OCI-LY7 (cell line): ENCODE data around the gene CNNM4. TPM values are rescaled to one million over a fixed set of nuclear protein-coding genes. Genes with fewer than 3 reads are reported as not detected.
A peak's percentile ranks its signal among the peaks of the same experiment; 100 is the strongest.
"Not testable (repeated sequence)": the region's sequence is repeated elsewhere in the genome, so short reads cannot be mapped to it uniquely, and the experiment has no call there.

Experiments
- BruUV-seq: library from RNA; stranded (reverse); fragments of 400-500 nt; replicated peaks from 2 replicates; lab custom pipeline; 2021; lab: Mats Ljungman, UMichigan
- CTCF ChIA-PET: fragments of 300-600 bp; sonication (Branson Sonifier 250); formaldehyde crosslinking; loops from one replicate; lab custom pipeline; 2022; ENCODE audit warnings: antibody characterized with exemption; ENCODE audit not compliant: unreplicated experiment; lab: Charles Lee
- POLR2A ChIA-PET: fragments of 300-600 bp; sonication (Branson Sonifier 250); formaldehyde crosslinking; loops from one replicate; lab custom pipeline; 2022; ENCODE audit warnings: antibody characterized with exemption; lab: Charles Lee
- DNase-seq: peaks from one replicate; pipeline ENCODE4 v3.0.0-alpha.2; 2015; ENCODE audit warnings: low spot score
- H2AFZ ChIP-seq: fragments of 200-600 bp; sonication (generic), shearing (Covaris generic); 2 replicates; pipeline ENCODE4 v1.6.1; 2014; ENCODE audit warnings: mild to moderate bottlenecking, antibody characterized with exemption, low read length, moderate library complexity
- H3K27ac ChIP-seq: fragments of 200-600 bp; sonication (generic); 2 replicates; pipeline ENCODE4 v1.5.1; 2014; ENCODE audit warnings: mixed run types, low read depth, mild to moderate bottlenecking, moderate library complexity, low read length, inconsistent platforms; ENCODE audit not compliant: poor library complexity, severe bottlenecking
- H3K36me3 ChIP-seq: fragments of 200-600 bp; sonication (generic); 2 replicates; pipeline ENCODE4 v1.6.1; 2014; ENCODE audit warnings: mild to moderate bottlenecking, antibody characterized with exemption, low read length, moderate library complexity, mixed read lengths; ENCODE audit not compliant: insufficient read depth
- H3K4me1 ChIP-seq: fragments of 200-600 bp; sonication (generic); 2 replicates; pipeline ENCODE4 v1.5.1; 2014; ENCODE audit warnings: mild to moderate bottlenecking, low read length; ENCODE audit not compliant: insufficient read depth, poor library complexity, severe bottlenecking
- H3K4me2 ChIP-seq: fragments of 200-600 bp; sonication (generic); 2 replicates; pipeline ENCODE4 v1.6.1; 2014; ENCODE audit warnings: mild to moderate bottlenecking, low read length
- H3K4me3 ChIP-seq: fragments of 200-600 bp; sonication (generic); 2 replicates; pipeline ENCODE4 v1.5.1; 2014; ENCODE audit warnings: mild to moderate bottlenecking, low read depth, low read length; ENCODE audit not compliant: poor library complexity, severe bottlenecking
- H3K79me2 ChIP-seq: fragments of 200-600 bp; sonication (generic); 2 replicates; pipeline ENCODE4 v1.6.1; 2016; ENCODE audit warnings: low read depth, mild to moderate bottlenecking, low read length, moderate library complexity, mixed read lengths; ENCODE audit not compliant: insufficient read depth
- H3K9me2 ChIP-seq: fragments of 200-600 bp; sonication (generic); 2 replicates; pipeline ENCODE4 v1.6.1; 2016; ENCODE audit warnings: mild to moderate bottlenecking, low read length, mixed read lengths; ENCODE audit not compliant: insufficient read depth
- H3K9me3 ChIP-seq: fragments of 200-600 bp; sonication (generic); 2 replicates; pipeline ENCODE4 v1.6.1; 2014; ENCODE audit warnings: mild to moderate bottlenecking, mixed run types, low read length, mixed read lengths
- H4K20me1 ChIP-seq: fragments of 200-600 bp; sonication (generic); 2 replicates; pipeline ENCODE4 v1.6.1; 2014; ENCODE audit warnings: mild to moderate bottlenecking, antibody characterized with exemption, low read length, moderate library complexity, mixed read lengths; ENCODE audit not compliant: insufficient read depth
- CTCF ChIP-seq: fragments of 200-600 bp; sonication (generic); conservative IDR thresholded peaks from 2 replicates; pipeline ENCODE4 v1.5.1; 2014; ENCODE audit warnings: mild to moderate bottlenecking, antibody characterized with exemption, low read length, moderate library complexity, mixed read lengths
- EZH2phosphoT487 ChIP-seq: fragments of 200-600 bp; sonication (generic); IDR thresholded peaks from 2 replicates; pipeline ENCODE4 v1.6.1; 2018; ENCODE audit warnings: low read depth, borderline replicate concordance, mild to moderate bottlenecking, mixed run types, antibody characterized with exemption, low read length, moderate library complexity, mixed read lengths
- intact Hi-C: fragments of 100-400 bp; cut with micrococcal nuclease; formaldehyde crosslinking; loops from one replicate; pipeline ENCODE4 v1.10.0; 2022; ENCODE audit not compliant: unreplicated experiment
- total RNA-seq, 2 experiments: library from RNA; depleted of rRNA in 1 of 2; stranded (reverse); fragments of >200 nt in 1 of 2; shearing (Covaris generic) in 1 of 2; gene quantifications; 2 replicates each; pipeline ENCODE4 v1.2.3, GENCODE V29; 2014 to 2022

The CNNM4 gene
- total RNA-seq, 2 experiments from 2014 or later, result 5.1 to 6.4 TPM

GRCh38 chr2:96804986-96805385 is 44.3 kb downstream of the CNNM4 start:
- Histone ChIP-seq H4K20me1 (no peaks in the 10 kb centered on the region), H3K9me3 (no peaks in the 10 kb centered on the region), H3K4me2 (no peak overlapping the region), H3K36me3 (peaks cover 10% of the 10 kb centered on the region; the same call in 1 of the 2 replicates), H3K4me1 (peaks cover 29% of the 10 kb centered on the region), H3K9me2 (no peaks in the 10 kb centered on the region), H2AFZ (no peak overlapping the region), H3K79me2 (no peaks in the 10 kb centered on the region), H3K27ac (no peak overlapping the region), H3K4me3 (no peak overlapping the region)
- intact Hi-C loops, result loop anchor here (5.0 kb wide), 1 partner anchor 203 kb away; no protein-coding TSS in a partner anchor
- TF ChIP-seq EZH2phosphoT487 (no peak), CTCF (no peak)
- ChIA-PET CTCF (no interaction called here), POLR2A (interaction anchor here (0.7 kb wide), 1 partner anchor 1276 kb away, joined by 3 read pairs; no protein-coding TSS in a partner anchor)
- BruUV-seq, result no TSS peak
- no peak for DNase-seq

- H3K79me2 ChIP-seq, BruUV-seq, intact Hi-C loops, H2AFZ ChIP-seq, H3K9me3 ChIP-seq, H3K9me2 ChIP-seq, DNase-seq, H4K20me1 ChIP-seq: not testable (repeated sequence)
- peak overlapping the region; percentile 1 for H3K4me3 ChIP-seq
- peaks cover 10% of the 10 kb centered on the region; the same call in 1 of the 2 replicates for H3K36me3 ChIP-seq
- peak overlapping the region; percentile 51 for H3K4me2 ChIP-seq
- peaks cover 23% of the 10 kb centered on the region for H3K4me1 ChIP-seq
- peak overlapping the region; percentile 40 for H3K27ac ChIP-seq
- POLR2A ChIA-PET, result interaction anchor here (0.7 kb wide), 1 partner anchor 1405 kb away, joined by 3 read pairs; no protein-coding TSS in a partner anchor
- CTCF ChIA-PET, result interaction anchor here (1.1 kb wide), 1 partner anchor 10 kb away, joined by 4 read pairs; the partner anchor contains the start of gene CNNM3
Measured at GRCh38 chr2:96805946-96806345, 45.2 kb downstream of the CNNM4 start.

- CTCF ChIA-PET, result interaction anchor here (1.1 kb wide), 1 partner anchor 9 kb away, joined by 4 read pairs; the partner anchor contains the start of gene CNNM3
Measured at GRCh38 chr2:96806468-96807126, 45.9 kb downstream of the CNNM4 start.

More at GRCh38 chr2:96806468-96807126, 45.9 kb downstream of the CNNM4 start:
- Histone ChIP-seq H3K9me2 (no peaks in the 10 kb centered on the region), H3K27ac (peak overlapping the region; percentile 40), H2AFZ (peak overlapping the region; percentile 70), H4K20me1 (no peaks in the 10 kb centered on the region), H3K79me2 (no peaks in the 10 kb centered on the region), H3K36me3 (peaks cover 5% of the 10 kb centered on the region; the same call in 1 of the 2 replicates), H3K4me3 (peak overlapping the region; percentile 1), H3K4me2 (peak overlapping the region; percentile 51), H3K9me3 (no peaks in the 10 kb centered on the region), H3K4me1 (peaks cover 22% of the 10 kb centered on the region)
- POLR2A ChIA-PET, result interaction anchor here (0.6 to 0.7 kb wide), 2 partner anchors 174 to 1405 kb away, joined by 3 read pairs; no protein-coding TSS in a partner anchor
- DNase-seq, result peak; percentile 40
- intact Hi-C loops, result no loop called here
- TF ChIP-seq EZH2phosphoT487, result no peak
- TF ChIP-seq CTCF, result no peak
- BruUV-seq, result no TSS peak
